Stimulated activated CD4-positive, alpha-beta T cell treated with anti-CD3 and anti-CD28 coated beads, Interleukin-12 subunit alpha, Interleukin-12 subunit beta, amount 100 ng/mL, for 4 hours (primary cell): Measurements from ENCODE around the gene LRRC8C.

Source experiments
- DNase-seq: peaks from one replicate; pipeline ENCODE4 v3.0.0-alpha.2; 2020

LRRC8C gene

DNA sequence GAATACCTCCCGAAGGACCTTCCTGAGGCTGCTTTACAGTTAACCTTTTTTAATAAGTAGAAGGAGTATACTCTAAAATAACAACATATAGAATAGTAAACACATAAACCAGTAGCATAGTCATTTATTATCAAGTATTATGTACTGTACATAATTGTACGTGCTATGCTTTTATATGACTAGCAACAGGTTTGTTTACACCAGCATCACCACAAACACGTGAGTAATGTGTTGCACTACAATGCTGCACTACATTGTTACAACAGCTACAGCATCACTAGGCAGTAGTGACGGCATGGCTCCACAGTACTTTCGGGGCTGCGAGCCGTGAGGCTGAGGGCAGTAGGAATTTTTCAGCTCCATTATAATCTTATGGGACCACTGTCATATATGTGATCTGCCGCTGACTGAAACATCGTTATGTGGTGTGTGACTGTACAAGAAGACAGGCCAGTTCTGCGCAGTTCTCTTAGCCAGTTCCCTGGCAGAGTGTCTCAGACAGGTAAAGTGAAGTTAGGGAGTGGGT is 105.1 kb downstream of the LRRC8C start:
- DNase-seq = no peak

DNA sequence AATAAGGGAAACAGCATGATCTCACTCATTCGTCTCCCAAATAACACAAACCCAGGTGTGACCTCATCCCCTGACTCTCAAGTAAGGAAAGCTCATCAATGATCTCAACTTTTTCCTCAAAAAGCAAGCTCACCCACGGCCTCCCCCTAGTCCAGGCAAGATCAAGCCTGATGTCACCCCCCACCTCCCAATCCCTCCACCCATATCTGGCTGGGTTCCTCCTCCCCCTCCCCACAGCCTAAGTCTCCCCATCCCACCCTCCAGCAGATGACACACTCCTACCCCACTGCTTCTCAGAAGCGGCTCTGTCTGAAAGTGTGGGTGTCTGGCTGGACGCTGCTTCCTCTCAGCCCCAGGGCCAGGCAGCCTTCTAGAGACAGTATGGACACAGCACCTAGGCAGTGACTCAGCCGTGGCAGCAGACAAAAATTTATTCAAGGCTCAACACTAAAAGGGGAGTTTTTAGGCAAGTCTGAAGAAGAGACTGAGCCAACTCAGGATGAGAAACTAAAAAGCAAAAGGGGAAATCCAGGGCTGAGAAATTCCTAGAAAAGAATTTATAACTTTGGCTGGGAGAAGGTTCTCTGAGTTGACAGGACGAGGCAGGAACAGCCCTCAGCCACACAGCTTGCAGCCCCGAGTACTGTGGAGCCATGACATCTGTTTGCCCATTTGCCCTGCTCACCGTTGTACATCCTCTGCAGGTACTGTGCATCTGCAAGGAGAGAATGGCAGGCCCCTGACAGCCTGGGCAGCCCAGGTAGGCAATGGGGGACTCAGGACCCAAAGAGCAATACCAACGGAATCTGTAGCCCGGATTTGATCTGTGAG is 106.3 kb downstream of the LRRC8C start:
- peak; percentile 28 for DNase-seq

DNA sequence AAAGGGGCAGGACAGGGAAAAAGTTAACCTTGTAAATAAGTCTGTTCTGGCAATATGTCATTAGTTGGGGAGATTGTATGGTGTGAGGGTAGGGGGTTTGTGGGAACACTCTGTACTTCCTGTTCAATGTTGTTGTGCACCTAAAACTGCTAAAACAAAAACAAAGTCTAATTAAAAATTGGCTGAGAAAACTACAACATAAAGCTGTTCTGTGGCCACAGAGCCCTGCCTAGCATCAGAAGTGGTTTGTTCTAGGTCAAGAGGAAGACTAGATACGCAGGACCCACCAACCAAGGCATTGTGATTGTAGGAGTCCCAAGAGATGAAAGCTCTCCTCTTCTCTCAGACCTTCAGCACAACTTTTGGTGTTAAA is 106.9 kb downstream of the LRRC8C start:
- no peak for DNase-seq

DNA sequence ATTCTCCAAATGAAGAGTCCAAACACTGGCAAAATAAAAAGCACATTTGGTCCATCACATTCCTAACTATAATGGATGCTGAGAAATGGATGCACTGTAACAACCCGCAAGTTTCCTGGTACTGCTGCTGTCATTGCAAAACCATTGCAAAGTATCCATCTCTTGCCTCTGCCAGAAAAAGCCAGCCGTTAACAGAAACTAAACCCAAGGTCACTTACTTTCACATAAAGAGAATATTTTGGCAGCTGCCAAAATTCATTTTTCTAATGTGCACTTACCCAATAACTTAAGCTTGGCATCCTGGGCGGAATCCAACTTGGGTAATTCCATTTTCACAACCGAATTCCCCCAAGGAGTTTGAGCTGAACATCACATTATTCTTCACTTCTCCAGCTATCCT is 110.9 kb downstream of the LRRC8C start:
- no peak for DNase-seq

DNA sequence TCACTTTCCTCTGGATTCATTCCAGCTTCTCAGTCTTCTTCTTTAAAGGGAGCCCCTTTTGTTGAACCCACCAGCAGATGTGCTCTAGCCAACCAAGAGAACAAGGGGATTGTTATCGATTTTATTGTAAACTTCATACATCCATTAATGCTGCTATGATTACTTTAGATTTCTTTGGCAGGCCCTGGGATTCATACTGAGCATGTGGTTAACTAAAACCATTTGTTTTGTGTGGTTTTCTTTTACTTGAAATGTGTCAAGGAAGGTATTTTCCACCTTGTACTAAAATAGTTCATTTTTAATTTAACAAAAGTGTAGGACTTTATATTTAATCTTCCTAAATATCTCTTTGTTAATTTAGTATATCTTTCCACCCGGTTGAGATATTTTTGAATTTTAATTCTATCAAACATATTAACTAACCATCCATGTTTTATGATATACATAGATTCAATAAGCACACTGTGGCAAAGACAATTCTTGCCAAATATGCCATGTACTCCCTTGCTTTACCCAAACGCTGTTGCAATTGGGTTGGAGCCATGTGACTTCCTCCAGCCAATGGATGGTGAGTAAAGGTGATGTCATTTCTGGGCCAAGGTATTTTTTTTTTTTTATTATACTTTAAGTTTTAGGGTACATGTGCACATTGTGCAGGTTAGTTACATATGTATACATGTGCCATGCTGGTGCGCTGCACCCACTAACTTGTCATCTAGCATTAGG is 113.7 kb downstream of the LRRC8C start:
- no peak for DNase-seq

DNA sequence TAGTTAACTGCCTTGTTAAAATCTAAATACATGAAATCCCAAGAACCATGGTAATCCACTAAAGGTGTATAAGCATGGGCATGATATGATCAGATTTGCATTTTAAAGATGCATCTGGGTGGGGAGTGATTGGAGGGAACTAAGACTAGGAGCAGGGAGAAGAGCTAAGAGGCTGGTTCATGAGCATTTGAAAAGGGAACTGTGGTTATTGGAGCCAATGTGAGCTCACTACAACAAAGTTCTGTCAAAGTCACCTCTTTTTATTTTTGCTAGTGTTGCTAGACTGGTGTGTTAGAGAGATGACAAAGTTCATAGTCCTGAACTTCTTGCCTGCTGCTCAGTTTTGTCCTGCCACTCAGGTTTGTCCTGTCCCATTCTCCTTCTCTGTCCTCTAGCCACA is 120.8 kb downstream of the LRRC8C start:
- DNase-seq = no peak

DNA sequence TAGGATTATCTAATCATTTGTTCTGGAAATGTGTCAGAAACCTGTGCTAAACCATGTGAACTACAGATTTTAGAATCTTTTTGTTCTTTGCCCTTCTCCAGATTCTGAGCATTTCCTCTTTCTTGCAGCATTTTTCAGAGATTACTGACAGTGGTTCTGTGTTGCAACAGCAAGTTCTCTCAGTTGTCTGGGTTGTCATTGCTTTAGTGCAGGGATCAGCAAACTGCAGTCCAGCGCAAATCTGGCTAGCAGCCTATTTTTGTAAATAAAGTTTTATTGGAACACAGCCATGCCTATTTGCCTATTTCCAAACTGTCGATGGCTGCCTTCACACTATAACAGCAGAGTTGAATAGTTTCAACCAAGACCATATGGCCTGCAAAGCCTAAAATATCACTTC is 121.6 kb downstream of the LRRC8C start:
- DNase-seq = no peak

DNA sequence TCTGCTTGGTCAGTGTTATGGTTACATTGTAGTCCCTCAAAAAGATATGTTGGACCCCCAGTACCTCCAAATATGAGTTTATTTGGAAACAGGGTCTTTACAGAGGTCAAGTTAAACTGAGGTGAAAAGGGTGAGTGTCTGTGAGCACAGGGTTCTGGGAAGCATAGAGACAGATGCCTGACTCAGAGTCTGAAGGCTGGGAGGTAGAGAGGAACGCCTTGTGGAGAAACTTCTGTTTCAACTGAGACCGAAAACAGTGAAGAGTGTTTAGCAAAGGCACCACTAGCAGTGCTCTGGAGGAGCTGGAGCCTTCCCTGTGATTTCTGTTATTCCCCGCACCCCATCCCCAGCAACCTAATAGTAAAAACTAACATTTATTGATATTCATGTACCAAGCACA is 122.7 kb downstream of the LRRC8C start:
- no peak for DNase-seq

DNA sequence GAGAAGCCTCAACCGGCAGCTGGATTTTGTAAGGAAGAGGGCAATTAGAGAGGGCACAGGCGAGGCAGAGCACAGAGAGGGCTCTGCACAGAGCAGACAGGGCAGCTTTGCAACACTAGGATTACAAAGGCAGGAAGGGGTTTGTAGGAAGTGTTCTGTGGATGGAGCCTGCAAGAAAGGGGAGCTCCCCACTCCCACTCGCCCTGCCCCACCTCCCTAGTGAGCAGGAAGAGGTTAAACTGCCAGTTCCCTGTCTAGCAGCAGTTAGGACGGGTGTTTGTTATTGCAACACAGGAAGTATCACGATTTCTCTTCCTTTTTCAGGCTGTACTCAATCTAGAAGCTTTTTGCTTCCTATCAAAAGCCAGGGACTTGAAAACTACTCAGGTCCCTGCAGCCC is 124.6 kb downstream of the LRRC8C start:
- DNase-seq = peak; percentile 32

DNA sequence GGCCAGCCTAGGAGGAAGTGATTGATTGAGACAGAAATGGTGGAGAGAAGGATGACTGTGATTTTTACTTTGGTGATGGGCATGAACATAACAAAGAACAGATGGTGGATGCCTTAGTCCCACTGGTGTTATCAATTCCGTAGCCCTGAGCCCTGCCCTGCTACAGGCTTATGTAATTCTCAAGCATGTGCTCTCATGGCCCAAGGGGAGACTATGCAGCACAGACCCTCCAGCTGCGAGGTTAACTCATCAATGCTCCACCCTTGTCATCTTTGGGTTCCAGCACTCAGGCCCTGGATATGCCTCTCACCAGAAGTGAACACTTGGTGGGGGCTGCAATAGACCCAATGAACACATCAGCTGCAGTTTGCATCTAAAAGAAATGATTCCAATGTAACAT is 125.2 kb downstream of the LRRC8C start:
- no peak for DNase-seq

DNA sequence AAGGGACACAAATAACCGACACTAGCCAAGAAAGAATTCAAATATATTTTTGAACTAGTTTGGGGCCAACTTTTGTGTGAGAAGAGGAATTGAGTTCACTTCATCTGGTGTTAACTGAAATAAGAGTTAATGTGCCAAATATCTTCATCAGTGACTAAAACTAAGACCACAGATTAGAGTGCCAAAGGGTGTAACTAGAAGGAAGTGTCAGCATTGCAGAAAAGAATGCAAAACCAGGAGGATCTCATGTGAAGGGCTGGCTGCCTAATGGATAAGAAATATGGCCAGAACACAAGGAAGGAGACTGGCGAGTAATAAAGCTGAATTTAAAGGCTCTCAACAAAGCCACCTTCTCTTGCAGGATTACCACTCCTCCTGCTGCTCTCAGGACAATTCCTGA is 126.1 kb downstream of the LRRC8C start:
- DNase-seq = no peak

DNA sequence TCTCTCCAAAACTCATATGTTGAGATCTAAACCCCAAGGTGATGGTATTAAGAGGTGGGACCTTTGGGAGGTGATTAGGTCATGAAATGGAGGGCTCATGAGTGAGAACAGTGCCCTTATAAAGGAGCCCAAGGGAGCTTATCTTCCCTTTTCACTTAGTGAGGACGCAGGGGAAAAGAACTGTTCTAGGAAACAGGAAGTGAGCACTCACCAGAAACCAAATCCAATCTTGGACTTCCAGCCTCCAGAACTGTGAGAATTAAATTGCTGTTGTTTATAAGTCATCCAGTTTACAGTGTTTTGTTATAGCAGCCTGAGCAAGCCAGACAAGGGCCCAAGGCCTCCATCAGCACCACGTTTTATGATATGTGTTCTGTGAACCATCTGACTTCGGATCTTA is 127.6 kb downstream of the LRRC8C start:
- DNase-seq = no peak

DNA sequence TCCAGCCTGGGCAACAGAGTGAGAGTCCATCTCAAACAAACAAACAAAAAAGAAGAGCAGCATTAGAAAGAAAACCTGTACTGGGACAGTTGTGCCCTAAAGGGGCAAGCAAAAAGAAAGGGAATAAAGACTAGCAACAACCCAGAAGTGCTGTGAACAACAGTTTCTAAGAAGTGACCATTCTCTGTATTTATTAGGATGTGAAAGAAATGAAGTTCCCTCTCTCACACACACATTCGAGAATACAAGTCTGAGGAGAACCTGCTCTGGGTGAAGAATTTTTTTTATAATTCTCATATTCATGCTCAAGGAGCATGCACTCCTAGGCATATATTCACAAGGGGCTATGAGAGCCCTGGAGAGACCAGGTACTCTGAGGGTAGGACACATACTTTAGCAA is 128.4 kb downstream of the LRRC8C start:
- DNase-seq = no peak

DNA sequence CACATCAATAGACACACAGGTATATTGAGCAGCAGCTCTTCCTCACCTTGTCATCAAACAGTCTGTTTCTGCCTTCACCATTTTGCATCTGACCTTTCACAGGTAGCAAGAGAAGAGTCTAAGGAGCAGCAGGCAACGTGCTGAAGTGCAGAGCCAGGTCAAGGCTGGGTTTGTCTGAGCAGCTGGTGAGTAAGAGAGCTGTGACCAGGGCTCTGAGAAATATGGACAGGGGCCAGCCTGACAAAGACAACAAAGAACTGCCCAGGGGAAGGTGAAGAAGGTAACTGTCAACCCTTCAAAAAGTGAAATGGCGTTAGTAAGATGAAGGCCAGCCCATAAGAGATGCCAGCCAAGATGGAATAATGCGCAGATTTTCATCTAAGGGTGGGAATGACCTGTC is 129.0 kb downstream of the LRRC8C start:
- no peak for DNase-seq

DNA sequence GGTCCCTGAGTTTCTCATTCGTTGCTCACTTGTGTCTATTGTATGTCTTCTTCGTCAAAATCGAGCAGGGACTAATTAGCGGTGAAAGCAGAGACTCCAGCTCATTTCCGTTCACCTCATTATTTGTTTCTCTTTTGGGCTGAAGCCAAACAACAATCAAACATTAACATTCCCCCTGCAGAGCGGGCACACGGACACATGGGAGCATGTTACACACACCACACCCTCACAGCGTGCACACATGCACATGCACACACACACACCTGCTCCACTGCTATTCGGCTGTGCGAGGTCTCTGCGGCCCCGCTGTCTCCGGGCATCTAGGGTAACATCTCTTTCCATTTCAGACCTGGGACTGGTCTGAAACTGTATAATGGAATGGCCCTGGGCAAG is 129.5 kb downstream of the LRRC8C start:
- DNase-seq = no peak

DNA sequence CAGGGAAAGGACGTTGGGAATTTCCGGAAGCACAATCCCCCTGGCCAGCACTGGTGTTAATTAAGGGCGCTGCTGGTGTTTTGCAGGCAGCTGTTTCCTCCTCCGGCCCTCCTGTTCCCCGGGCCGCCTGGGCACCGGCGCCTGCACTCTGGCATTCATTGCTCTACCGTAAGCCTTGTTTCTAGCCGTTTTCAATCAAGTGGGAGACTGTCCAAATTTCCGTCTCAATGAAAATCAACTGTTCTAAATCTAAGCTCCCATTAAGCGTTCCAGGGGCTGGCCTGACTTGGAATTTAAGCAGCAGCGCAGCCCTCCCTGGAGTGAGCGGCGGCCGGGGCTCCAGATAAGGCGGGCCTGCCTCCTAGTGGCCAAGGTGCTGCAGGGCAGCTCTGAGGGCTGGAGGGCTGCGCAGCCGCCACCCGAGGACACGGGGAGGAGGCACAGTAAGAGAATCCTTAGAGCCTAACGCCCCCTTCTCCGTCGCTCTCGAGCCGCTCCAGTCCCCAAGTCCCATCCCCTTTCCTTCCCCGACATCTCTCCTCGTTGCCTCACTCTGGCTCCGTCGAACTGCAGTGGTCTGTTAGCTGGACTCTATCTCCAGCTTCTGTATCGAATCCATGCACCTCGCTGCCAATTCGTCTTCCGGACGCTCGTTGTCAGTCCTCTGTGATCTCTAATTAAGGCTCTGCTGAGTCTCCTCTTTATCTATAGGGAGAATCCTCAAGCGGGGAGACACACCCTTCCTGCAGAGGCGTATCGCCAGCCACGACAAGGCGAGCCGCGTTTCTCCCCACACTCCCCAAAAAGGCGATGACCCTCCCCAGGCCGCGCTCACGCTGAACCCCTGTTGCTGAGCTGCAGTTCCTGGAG is 130.1 kb downstream of the LRRC8C start:
- DNase-seq = peak; percentile 87

DNA sequence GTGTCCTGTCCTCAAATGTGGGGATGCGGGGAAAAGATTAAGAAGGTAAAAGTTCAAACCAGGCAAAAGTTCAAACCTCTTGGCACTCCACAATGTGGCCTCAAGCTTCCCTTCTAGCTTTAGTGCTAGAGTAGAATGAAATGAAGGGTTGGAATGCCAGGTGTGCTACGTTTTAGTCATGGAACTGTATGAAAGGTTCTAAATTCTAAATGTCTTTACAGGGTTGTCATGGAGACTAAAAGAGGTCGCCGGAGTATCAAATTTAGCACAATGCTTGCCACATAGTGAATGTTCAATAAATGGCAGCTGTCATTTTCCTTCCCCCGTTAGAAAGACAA is 130.7 kb downstream of the LRRC8C start:
- no peak for DNase-seq

DNA sequence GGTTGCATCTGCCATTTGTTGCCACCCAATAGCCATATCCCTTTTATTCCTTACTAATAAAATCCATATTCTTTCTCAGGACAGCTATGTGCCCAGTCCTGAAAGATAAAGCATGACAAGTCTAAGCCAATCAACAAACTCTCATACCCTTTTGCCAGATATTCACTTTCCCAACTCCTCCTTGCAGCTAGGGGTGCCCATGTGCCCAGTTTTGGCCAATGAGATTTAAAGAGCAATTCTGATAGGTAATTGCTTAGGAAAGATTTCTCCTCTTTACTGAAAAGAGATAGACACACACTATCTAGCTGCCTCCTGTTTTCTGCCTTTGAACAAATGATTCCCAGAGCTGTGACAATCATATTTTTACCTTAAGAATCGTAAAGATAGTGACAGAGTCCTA is 132.9 kb downstream of the LRRC8C start:
- DNase-seq = no peak

DNA sequence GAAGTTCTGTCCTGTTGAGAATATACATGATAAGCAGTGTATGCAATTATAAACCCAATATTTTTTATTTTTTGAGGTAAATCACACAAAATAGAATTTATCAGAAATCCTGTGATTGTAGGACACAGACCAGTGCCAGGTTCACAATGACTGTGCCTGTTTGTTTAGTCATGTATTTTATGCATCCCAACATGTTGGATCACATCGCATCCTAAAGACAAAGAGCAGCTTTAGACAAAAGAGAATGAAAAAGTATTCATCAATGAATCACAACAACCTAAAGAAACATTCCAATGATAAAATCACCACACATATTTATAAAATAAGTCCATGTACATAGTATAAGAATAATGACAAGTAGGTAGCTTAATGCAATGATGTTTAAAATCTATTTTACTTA is 134.7 kb downstream of the LRRC8C start:
- no peak for DNase-seq
